Endothelial cell of umbilical vein (primary cell): Measurements from ENCODE around the gene HES1. TPM values are rescaled to one million over a fixed set of nuclear protein-coding genes. Genes with fewer than 3 reads are reported as not detected.

Experiments used
- BruUV-seq: library from RNA; stranded (reverse); fragments of 400-500 nt; replicated peaks from 2 replicates; lab custom pipeline; 2021; lab: Mats Ljungman, UMichigan
- CTCF ChIA-PET: fragments of 300-600, 350-600 bp; sonication (Branson Sonifier 250); formaldehyde crosslinking; loops from one replicate; lab custom pipeline; 2021; ENCODE audit warnings: antibody characterized with exemption, inconsistent platforms; lab: Charles Lee
- POLR2A ChIA-PET: fragments of 300-600, 350-600 bp; sonication (Branson Sonifier 250); formaldehyde crosslinking; loops from one replicate; lab custom pipeline; 2021; ENCODE audit warnings: antibody characterized with exemption, inconsistent platforms; lab: Charles Lee
- DNase-seq: peaks from one replicate; pipeline ENCODE4 v3.0.0-alpha.2; 2011; ENCODE audit warnings: low read depth, low spot score
- FAIRE-seq: peaks from 2 replicates; lab custom pipeline; 2011; peaks lifted over from hg19 to GRCh38; lab: Jason Lieb, UNC
- H2AFZ ChIP-seq: 2 replicates; pipeline ENCODE4 v1.6.0; 2012; ENCODE audit warnings: low read depth, low read length, control low read depth, inconsistent platforms
- H3K27ac ChIP-seq: 2 replicates; pipeline ENCODE4 v1.5.1; 2011; ENCODE audit warnings: low read depth, mild to moderate bottlenecking, control low read depth, low read length, moderate library complexity; ENCODE audit not compliant: insufficient read depth
- H3K27me3 ChIP-seq, 2 experiments: 2 replicates each; pipeline versions ENCODE4 v1.6.0 to v1.6.1; 2011; ENCODE audit warnings: low read length in 2 of 2, mixed read lengths in 1 of 2; ENCODE audit not compliant: control insufficient read depth in 2 of 2, insufficient read depth in 2 of 2
- H3K36me3 ChIP-seq, 2 experiments: 2 replicates in 1 of 2; 3 replicates in 1 of 2; pipeline ENCODE4 v1.5.1; 2011; ENCODE audit warnings: low read length in 2 of 2, mild to moderate bottlenecking in 1 of 2, moderate library complexity in 1 of 2; ENCODE audit not compliant: control insufficient read depth in 2 of 2, insufficient read depth in 2 of 2; ENCODE audit errors: extremely low read depth in 1 of 2
- H3K4me1 ChIP-seq: 3 replicates; pipeline ENCODE4 v1.5.1; 2011; ENCODE audit warnings: mild to moderate bottlenecking, low read length; ENCODE audit not compliant: control insufficient read depth, insufficient read depth; ENCODE audit errors: extremely low read depth
- H3K4me2 ChIP-seq: 2 replicates; pipeline ENCODE4 v1.6.1; 2011; ENCODE audit warnings: low read length, control low read depth, mixed read lengths; ENCODE audit not compliant: insufficient read depth
- H3K4me3 ChIP-seq, 3 experiments: fragments of 200-600 bp in 1 of 3; sonication (generic), shearing (Covaris generic) in 1 of 3; replicated peaks in 1 of 3; 2 replicates each; pipeline ENCODE4 v1.5.1; 2011 to 2016; ENCODE audit warnings: control low read depth in 3 of 3, low read length in 3 of 3, mild to moderate bottlenecking in 2 of 3, inconsistent platforms in 1 of 3, low read depth in 1 of 3, moderate library complexity in 1 of 3; ENCODE audit not compliant: insufficient read depth in 1 of 3
- H3K79me2 ChIP-seq: 2 replicates; pipeline ENCODE4 v1.6.0; 2012; ENCODE audit warnings: low read length, inconsistent platforms; ENCODE audit not compliant: control insufficient read depth, insufficient read depth
- H3K9ac ChIP-seq: replicated peaks from 2 replicates; pipeline ENCODE3; 2011; ENCODE audit warnings: low read length, control low read depth; ENCODE audit not compliant: insufficient read depth; ENCODE audit errors: extremely low read depth
- H3K9me1 ChIP-seq: replicated peaks from 3 replicates; pipeline ENCODE4 v1.6.0; 2011; ENCODE audit warnings: mild to moderate bottlenecking, low read length; ENCODE audit not compliant: control insufficient read depth, insufficient read depth; ENCODE audit errors: extremely low read depth
- H3K9me3 ChIP-seq: replicated peaks from 2 replicates; pipeline ENCODE4 v1.5.1; 2012; ENCODE audit warnings: low read length, inconsistent platforms; ENCODE audit not compliant: control insufficient read depth, insufficient read depth
- H4K20me1 ChIP-seq: replicated peaks from 2 replicates; pipeline ENCODE3; 2011; ENCODE audit warnings: mild to moderate bottlenecking, low read length; ENCODE audit not compliant: control insufficient read depth, insufficient read depth; ENCODE audit errors: extremely low read depth
- CTCF ChIP-seq, 2 donors: IDR thresholded peaks; 1 replicate in 1 of 2; 2 replicates in 1 of 2; pipeline ENCODE4 v1.5.1; 2011; ENCODE audit warnings: low read length in 2 of 2, mild to moderate bottlenecking in 2 of 2, moderate library complexity in 2 of 2, control low read depth in 1 of 2, inconsistent platforms in 1 of 2, low read depth in 1 of 2; ENCODE audit not compliant: insufficient read depth in 1 of 2; ENCODE audit errors: extremely low read depth in 1 of 2
- EZH2 ChIP-seq: IDR thresholded peaks from 2 replicates; pipeline ENCODE4 v1.6.1; 2012; ENCODE audit warnings: borderline replicate concordance, low read depth, mild to moderate bottlenecking, moderate library complexity, low read length, inconsistent platforms; ENCODE audit not compliant: severe bottlenecking
- FOS ChIP-seq: IDR thresholded peaks from 2 replicates; pipeline ENCODE4 v1.6.1; 2011; ENCODE audit warnings: mild to moderate bottlenecking, low read length, moderate library complexity, borderline replicate concordance; ENCODE audit not compliant: insufficient read depth
- GATA2 ChIP-seq: IDR thresholded peaks from 2 replicates; pipeline ENCODE4 v1.7.0; 2011; ENCODE audit warnings: low read depth, mild to moderate bottlenecking, moderate library complexity, mixed read lengths, low read length; ENCODE audit not compliant: insufficient read length, insufficient read depth
- JUN ChIP-seq: IDR thresholded peaks from 2 replicates; pipeline ENCODE4 v1.6.1; 2011; ENCODE audit warnings: borderline replicate concordance, low read depth; ENCODE audit not compliant: insufficient read length, insufficient read depth
- MAX ChIP-seq: IDR thresholded peaks from 2 replicates; pipeline ENCODE4 v1.6.1; 2011; ENCODE audit not compliant: insufficient read depth, insufficient read length
- MYC ChIP-seq: IDR thresholded peaks from one replicate; pipeline ENCODE4 v1.6.1; 2011; ENCODE audit warnings: mild to moderate bottlenecking, low read depth, low read length
- POLR2A ChIP-seq: IDR thresholded peaks from 2 replicates; pipeline ENCODE4 v1.6.1; 2012; ENCODE audit warnings: low read depth, mild to moderate bottlenecking, control low read depth, low read length
- POLR2AphosphoS5 ChIP-seq: IDR thresholded peaks from 2 replicates; pipeline ENCODE4 v1.6.1; 2012; ENCODE audit warnings: low read depth, mild to moderate bottlenecking, control low read depth, low read length, moderate library complexity; ENCODE audit not compliant: insufficient read depth
- dilution Hi-C: fragments of 300-500 bp; cut with MboI; formaldehyde crosslinking; loops from one replicate; pipeline ENCODE4 v1.15.0; 2019; ENCODE audit warnings: low sequenced_read_pairs; ENCODE audit not compliant: extremely low pct_ligation_motif_present
- intact Hi-C: fragments of 100-400 bp; cut with micrococcal nuclease; formaldehyde crosslinking; loops from one replicate; pipeline ENCODE4 v1.10.0; 2022
- polyA plus RNA-seq, 4 experiments: library from polyadenylated mRNA; depleted of rRNA in 3 of 4; stranded (reverse) in 3 of 4; unstranded in 1 of 4; fragments of >200 nt; gene quantifications; 2 replicates each; pipeline versions ENCODE4 v1.2.1 to v1.2.3, GENCODE V29; 2011 to 2012; ENCODE audit warnings: missing spikeins in 1 of 4
- total RNA-seq: library from RNA; stranded (reverse); gene quantifications from 2 replicates; pipeline ENCODE4 v1.2.3, GENCODE V29; 2021

The HES1 gene
- total and polyA plus RNA-seq, 2 donors (not counting 3 experiments of a cell fraction or from before 2014, with no cell fraction given) = 42.0 to 210 TPM

- Histone ChIP-seq H3K27ac (no peak overlapping the region), H4K20me1 (no peaks in the 10 kb centered on the region), H3K9ac (no peak overlapping the region), H3K9me3 (no peaks in the 10 kb centered on the region), H3K27me3 (no peaks in the 10 kb centered on the region), H3K4me1 (peaks cover 29% of the 10 kb centered on the region), H2AFZ (no peak overlapping the region), H3K4me2 (no peak overlapping the region), H3K9me1 (no peaks in the 10 kb centered on the region), H3K36me3 (no peaks in the 10 kb centered on the region), H3K79me2 (no peaks in the 10 kb centered on the region), H3K4me3 (no peak overlapping the region)
- dilution Hi-C loops (no loop called here), intact Hi-C loops (no loop called here)
- CTCF ChIA-PET = interaction anchor here (0.7 to 2.8 kb wide), 4 partner anchors 20 to 1091 kb away, joined by 3 to 11 read pairs (median 6); no protein-coding TSS in a partner anchor
- POLR2A ChIA-PET = interaction anchor here (0.7 kb wide), 1 partner anchor 48 kb away, joined by 3 read pairs; no protein-coding TSS in a partner anchor
- TF ChIP-seq POLR2A (no peak), FOS (no peak), GATA2 (no peak), MAX (no peak), MYC (no peak), POLR2AphosphoS5 (no peak), JUN (no peak), CTCF (IDR thresholded peaks at IDR 0.05; ENCODE audit: extremely low read depth in 1 of 2, insufficient read depth in 1 of 2, low read depth in 1 of 2, low read length in 2 of 2) (no peak), EZH2 (no peak)
- DNase-seq (no peak), FAIRE-seq (no peak)
- no TSS peak for BruUV-seq
Measured at GRCh38 chr3:194090716-194091115, 45.2 kb upstream of the HES1 start.
